K562 (cell line): Measurements from ENCODE around the gene ZP1. TPM values are rescaled to one million over a fixed set of nuclear protein-coding genes. Genes with fewer than 3 reads are reported as not detected.
A peak's percentile ranks its signal among the peaks of the same experiment; 100 is the strongest.

Experiments
- BCL6 ChIP-seq: fragments of 250-450 bp; sonication (Bioruptor Pico); IDR thresholded peaks from 2 replicates; pipeline ENCODE4 v1.4.0; 2020
- CBFA2T3 ChIP-seq: fragments of 450-650 bp; IDR thresholded peaks from 2 replicates; pipeline ENCODE4 v1.6.1; 2017
- FOS ChIP-seq: IDR thresholded peaks from 3 replicates; pipeline ENCODE4 v1.6.1; 2011; ENCODE audit not compliant: insufficient read length; ENCODE audit errors: extremely low read depth
- GATAD2B ChIP-seq: fragments of 450-650 bp; IDR thresholded peaks from 2 replicates; pipeline ENCODE4 v1.6.1; 2017; ENCODE audit warnings: mild to moderate bottlenecking, borderline replicate concordance
- HCFC1 ChIP-seq: IDR thresholded peaks from 2 replicates; pipeline ENCODE4 v1.6.1; 2012; ENCODE audit warnings: low read depth, low read length, improper control_type of control experiment
- HSF4 ChIP-seq: fragments of 250-450 bp; sonication (Bioruptor Pico); IDR thresholded peaks from 2 replicates; pipeline ENCODE4 v2.1.2; 2022; ENCODE audit warnings: mild to moderate bottlenecking, moderate library complexity, borderline replicate concordance
- KDM1A ChIP-seq, 2 experiments: fragments of 450-650 bp; IDR thresholded peaks; 2 replicates each; pipeline ENCODE4 v1.6.1; 2016; ENCODE audit warnings: mild to moderate bottlenecking in 2 of 2
- NFIX ChIP-seq: fragments of 250-450 bp; sonication (Bioruptor Pico); IDR thresholded peaks from 2 replicates; pipeline ENCODE4 v1.4.0; 2020; ENCODE audit warnings: low read depth, mild to moderate bottlenecking, moderate library complexity
- PRMT5 ChIP-seq: sonication (generic); formaldehyde crosslinking; IDR thresholded peaks from 2 replicates; pipeline ENCODE4 v1.5.0; 2020; ENCODE audit warnings: missing genetic modification reagents
- RBM22 ChIP-seq: fragments of 200-400 bp; formaldehyde crosslinking; IDR thresholded peaks from 2 replicates; pipeline ENCODE4 v1.6.1; 2018; ENCODE audit warnings: low read length, low read depth; ENCODE audit not compliant: poor library complexity, severe bottlenecking
- RBM25 ChIP-seq: fragments of 200-400 bp; formaldehyde crosslinking; IDR thresholded peaks from 2 replicates; pipeline ENCODE4 v1.6.1; 2018; ENCODE audit warnings: low read length, low read depth, moderate library complexity; ENCODE audit not compliant: severe bottlenecking
- RFX5 ChIP-seq: IDR thresholded peaks from 2 replicates; pipeline ENCODE4 v1.6.1; 2011; ENCODE audit warnings: low read depth, mild to moderate bottlenecking, improper control_type of control experiment, low read length
- SIN3B ChIP-seq: fragments of 450-650 bp; IDR thresholded peaks from 2 replicates; pipeline ENCODE4 v1.6.1; 2017; ENCODE audit warnings: low read depth, mild to moderate bottlenecking, moderate library complexity
- TCF3 ChIP-seq: sonication (generic); formaldehyde crosslinking; IDR thresholded peaks from 2 replicates; pipeline ENCODE4 v1.4.0; 2020; ENCODE audit warnings: mild to moderate bottlenecking, missing genetic modification reagents
- TOE1 ChIP-seq, 2 experiments: fragments of 450-650 bp in 1 of 2; sonication (generic) in 1 of 2; formaldehyde crosslinking in 1 of 2; IDR thresholded peaks; 2 replicates each; pipeline versions ENCODE4 v1.7.1 to v1.8.0; 2016 to 2022; ENCODE audit warnings: borderline replicate concordance in 2 of 2, mild to moderate bottlenecking in 2 of 2, antibody characterized with exemption in 1 of 2, inconsistent platforms in 1 of 2, low read depth in 1 of 2, missing genetic modification reagents in 1 of 2, moderate library complexity in 1 of 2
- ZBED1 ChIP-seq: IDR thresholded peaks from 2 replicates; pipeline ENCODE4 v1.6.1; 2014
- ZNF12 ChIP-seq: sonication (generic); formaldehyde crosslinking; IDR thresholded peaks from 2 replicates; pipeline ENCODE4 v1.4.0; 2020; ENCODE audit warnings: mild to moderate bottlenecking, missing genetic modification reagents
- ZNF780A ChIP-seq: fragments of 250-450 bp; sonication (Bioruptor Pico); IDR thresholded peaks from 2 replicates; pipeline ENCODE4 v1.5.0; 2021; ENCODE audit warnings: mild to moderate bottlenecking
- polyA plus RNA-seq, 8 experiments: library from polyadenylated mRNA; depleted of rRNA in 4 of 8; stranded (reverse) in 5 of 8; unstranded in 3 of 8; fragments of >200 nt; fragmentation: Nextera tagmentation in 2 of 8; fragmentation: Illumina TruSeq in 1 of 8; extraction: Ambion mirVana in 2 of 8; extraction: Trizol in 1 of 8; gene quantifications; 2 replicates each; pipeline versions ENCODE4 v1.2.1 to v1.2.3, GENCODE V29; 2011 to 2014; ENCODE audit warnings: inconsistent platforms in 1 of 8, missing spikeins in 1 of 8
- total RNA-seq, 7 experiments: library from RNA; depleted of rRNA in 6 of 7; stranded (reverse); fragments of >200 nt in 6 of 7; fragmentation: Illumina TruSeq in 2 of 7; extraction: Trizol in 2 of 7; gene quantifications; 2 replicates each; pipeline versions ENCODE4 v1.2.1 to v1.2.3, GENCODE V29; 2011 to 2021; ENCODE audit warnings: low replicate concordance in 1 of 7
- TF ChIP-seq, protein P1 (sequence below): fragments of 450-650 bp; formaldehyde crosslinking; IDR thresholded peaks from 2 replicates; pipeline ENCODE4 v1.4.0; 2020; ENCODE audit warnings: mild to moderate bottlenecking, moderate library complexity
- TF ChIP-seq, protein P2 (sequence below), 2 experiments: fragments of 450-650 bp; IDR thresholded peaks; 2 replicates each; pipeline ENCODE4 v1.6.1; 2016
- TF ChIP-seq, protein P3 (sequence below), 2 experiments: IDR thresholded peaks in 1 of 2; conservative IDR thresholded peaks in 1 of 2; 2 replicates each; pipeline ENCODE4 v1.6.1; 2016; ENCODE audit warnings: low read depth in 2 of 2, mild to moderate bottlenecking in 1 of 2, missing compliant biosample characterization in 1 of 2, missing genetic modification characterization in 1 of 2, moderate library complexity in 1 of 2
- TF ChIP-seq, protein P4 (sequence below): fragments of 450-650 bp; IDR thresholded peaks from 2 replicates; pipeline ENCODE4 v1.6.1; 2016

ZP1 gene
- total and polyA plus RNA-seq, 9 of the 15 experiments (the other 6 are each of a cell fraction or from before 2014, with no cell fraction given) = 0.11 to 0.15 TPM; not detected in 7

DNA sequence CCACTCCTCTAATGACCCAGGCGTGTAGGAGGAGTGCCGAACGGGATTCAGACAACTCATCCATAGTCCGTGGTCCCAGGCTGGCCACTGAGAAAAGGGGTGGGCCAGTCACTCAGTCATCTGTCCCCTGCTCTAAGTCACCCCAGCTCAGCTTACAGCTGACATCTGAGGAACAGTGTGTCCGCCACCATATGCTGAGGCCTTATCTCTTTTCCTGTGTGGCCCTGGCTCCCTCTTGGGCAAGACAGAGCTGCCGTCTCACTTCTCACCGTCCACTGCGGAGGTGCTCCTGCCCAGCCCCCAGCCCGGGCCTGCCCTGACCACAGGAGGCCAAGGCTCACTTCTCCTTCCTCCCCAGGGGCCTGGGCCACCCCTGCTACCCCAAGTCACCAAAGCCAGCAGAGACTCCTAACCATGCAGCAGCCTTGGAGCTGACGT, 18.6 kb upstream of the ZP1 start (continued):
- TF ChIP-seq TCF3 (CRISPR knock-in tag) = peak; percentile 67
- TF ChIP-seq RBM25 = no peak
- no peak for TF ChIP-seq SIN3B
- TF ChIP-seq FOS = no peak
- TF ChIP-seq NFIX = no peak
- TF ChIP-seq KDM1A (IDR thresholded peaks at IDR 0.05) = no peak
- TF ChIP-seq, protein P1, sequence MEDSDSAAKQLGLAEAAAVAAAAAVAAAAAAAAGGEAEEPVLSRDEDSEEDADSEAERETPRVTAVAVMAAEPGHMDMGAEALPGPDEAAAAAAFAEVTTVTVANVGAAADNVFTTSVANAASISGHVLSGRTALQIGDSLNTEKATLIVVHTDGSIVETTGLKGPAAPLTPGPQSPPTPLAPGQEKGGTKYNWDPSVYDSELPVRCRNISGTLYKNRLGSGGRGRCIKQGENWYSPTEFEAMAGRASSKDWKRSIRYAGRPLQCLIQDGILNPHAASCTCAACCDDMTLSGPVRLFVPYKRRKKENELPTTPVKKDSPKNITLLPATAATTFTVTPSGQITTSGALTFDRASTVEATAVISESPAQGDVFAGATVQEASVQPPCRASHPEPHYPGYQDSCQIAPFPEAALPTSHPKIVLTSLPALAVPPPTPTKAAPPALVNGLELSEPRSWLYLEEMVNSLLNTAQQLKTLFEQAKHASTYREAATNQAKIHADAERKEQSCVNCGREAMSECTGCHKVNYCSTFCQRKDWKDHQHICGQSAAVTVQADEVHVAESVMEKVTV (CRISPR knock-in tag) = no peak
- no peak for TF ChIP-seq GATAD2B
- TF ChIP-seq, protein P2, sequence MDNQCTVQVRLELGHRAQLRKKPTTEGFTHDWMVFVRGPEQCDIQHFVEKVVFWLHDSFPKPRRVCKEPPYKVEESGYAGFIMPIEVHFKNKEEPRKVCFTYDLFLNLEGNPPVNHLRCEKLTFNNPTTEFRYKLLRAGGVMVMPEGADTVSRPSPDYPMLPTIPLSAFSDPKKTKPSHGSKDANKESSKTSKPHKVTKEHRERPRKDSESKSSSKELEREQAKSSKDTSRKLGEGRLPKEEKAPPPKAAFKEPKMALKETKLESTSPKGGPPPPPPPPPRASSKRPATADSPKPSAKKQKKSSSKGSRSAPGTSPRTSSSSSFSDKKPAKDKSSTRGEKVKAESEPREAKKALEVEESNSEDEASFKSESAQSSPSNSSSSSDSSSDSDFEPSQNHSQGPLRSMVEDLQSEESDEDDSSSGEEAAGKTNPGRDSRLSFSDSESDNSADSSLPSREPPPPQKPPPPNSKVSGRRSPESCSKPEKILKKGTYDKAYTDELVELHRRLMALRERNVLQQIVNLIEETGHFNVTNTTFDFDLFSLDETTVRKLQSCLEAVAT (IDR thresholded peaks at IDR 0.05) = peak in 1 of 2 experiments; percentile 98; a peak in 2 of 4 replicates
- TF ChIP-seq RBM22 = no peak
- no peak for TF ChIP-seq ZNF780A (CRISPR knock-in tag)
- TF ChIP-seq HCFC1 = no peak
- no peak for TF ChIP-seq RFX5
- no peak for TF ChIP-seq BCL6
- TF ChIP-seq ZNF12 (CRISPR knock-in tag) = no peak
- TF ChIP-seq, protein P3, sequence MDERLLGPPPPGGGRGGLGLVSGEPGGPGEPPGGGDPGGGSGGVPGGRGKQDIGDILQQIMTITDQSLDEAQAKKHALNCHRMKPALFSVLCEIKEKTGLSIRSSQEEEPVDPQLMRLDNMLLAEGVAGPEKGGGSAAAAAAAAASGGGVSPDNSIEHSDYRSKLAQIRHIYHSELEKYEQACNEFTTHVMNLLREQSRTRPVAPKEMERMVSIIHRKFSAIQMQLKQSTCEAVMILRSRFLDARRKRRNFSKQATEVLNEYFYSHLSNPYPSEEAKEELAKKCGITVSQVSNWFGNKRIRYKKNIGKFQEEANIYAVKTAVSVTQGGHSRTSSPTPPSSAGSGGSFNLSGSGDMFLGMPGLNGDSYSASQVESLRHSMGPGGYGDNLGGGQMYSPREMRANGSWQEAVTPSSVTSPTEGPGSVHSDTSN (CRISPR knock-in tag; IDR thresholded peaks at IDR 0.05; ENCODE audit: low read depth) = no peak
- TF ChIP-seq, protein P3 (tag; conservative IDR thresholded peaks at IDR 0.05; ENCODE audit: low read depth) = 0 out of 2 replicates have a peak, but pooled peaks have one; percentile 40
- peak; percentile 49; the same call in 1 of the 2 replicates for TF ChIP-seq TOE1 (IDR thresholded peaks at IDR 0.05; ENCODE audit: borderline replicate concordance)
- TF ChIP-seq TOE1 (CRISPR knock-in tag; IDR thresholded peaks at IDR 0.05; ENCODE audit: borderline replicate concordance, low read depth) = no peak
- peak; percentile 71 for TF ChIP-seq CBFA2T3
- no peak for TF ChIP-seq ZBED1
- no peak for TF ChIP-seq PRMT5
- TF ChIP-seq HSF4 (CRISPR knock-in tag) = no peak
- TF ChIP-seq, protein P4, sequence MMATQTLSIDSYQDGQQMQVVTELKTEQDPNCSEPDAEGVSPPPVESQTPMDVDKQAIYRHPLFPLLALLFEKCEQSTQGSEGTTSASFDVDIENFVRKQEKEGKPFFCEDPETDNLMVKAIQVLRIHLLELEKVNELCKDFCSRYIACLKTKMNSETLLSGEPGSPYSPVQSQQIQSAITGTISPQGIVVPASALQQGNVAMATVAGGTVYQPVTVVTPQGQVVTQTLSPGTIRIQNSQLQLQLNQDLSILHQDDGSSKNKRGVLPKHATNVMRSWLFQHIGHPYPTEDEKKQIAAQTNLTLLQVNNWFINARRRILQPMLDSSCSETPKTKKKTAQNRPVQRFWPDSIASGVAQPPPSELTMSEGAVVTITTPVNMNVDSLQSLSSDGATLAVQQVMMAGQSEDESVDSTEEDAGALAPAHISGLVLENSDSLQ = peak; percentile 69; the same call in 1 of the 2 replicates
